NCI-H524 treated with DMSO at 0.1 percent for 48 hours (cell line): ENCODE data around the gene ATF7IP2.
"Not testable (repeated sequence)": the region's sequence is repeated elsewhere in the genome, so short reads cannot be mapped to it uniquely, and the experiment has no call there.

Experiments
- DNase-seq: peaks from one replicate; lab custom pipeline; 2025; lab: John Stamatoyannopoulos, UW

The ATF7IP2 gene

GRCh38 chr16:10452208-10453158, 66.6 kb downstream of the ATF7IP2 start:
- DNase-seq, result not testable (repeated sequence)

- DNase-seq, result no peak
Measured at GRCh38 chr16:10453159-10453510, 67.3 kb downstream of the ATF7IP2 start.

DNA sequence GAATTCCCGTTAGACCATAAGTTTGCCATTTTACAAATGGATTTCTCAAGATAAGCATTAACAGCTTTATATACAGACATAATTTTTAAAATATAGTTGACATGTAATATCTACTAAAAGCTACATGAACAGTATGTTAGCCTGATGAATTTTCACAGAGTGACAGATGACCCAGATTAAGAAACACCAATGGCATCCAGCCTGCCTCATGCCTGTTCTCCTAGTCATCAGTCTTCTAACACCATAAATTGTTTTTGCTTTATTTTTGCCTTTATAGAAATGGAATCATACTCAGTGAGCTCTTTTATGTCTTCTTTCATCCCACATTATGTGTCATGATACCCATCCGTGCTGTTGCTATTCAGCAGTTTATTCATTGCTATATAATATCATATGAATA, 80.0 kb downstream of the ATF7IP2 start:
- DNase-seq, result no peak

DNA sequence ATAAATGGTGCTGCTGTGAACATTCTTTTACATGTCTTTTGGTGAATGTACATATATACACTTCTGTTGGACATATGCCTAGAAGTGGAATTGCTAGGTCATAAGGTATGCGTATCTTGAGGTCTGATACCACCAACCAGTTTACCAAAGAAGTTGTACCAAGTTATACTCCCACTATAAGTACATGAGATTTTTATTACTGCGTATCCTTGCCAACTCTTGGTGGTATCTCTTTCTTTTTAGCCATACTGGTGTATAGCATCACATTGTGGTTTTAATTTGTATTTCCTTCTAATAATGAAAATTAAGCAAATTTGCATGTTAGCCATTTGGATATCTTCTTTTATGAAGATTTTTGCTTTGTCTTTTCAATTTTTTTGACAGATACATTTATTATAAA, 80.5 kb downstream of the ATF7IP2 start:
- no peak for DNase-seq

DNA sequence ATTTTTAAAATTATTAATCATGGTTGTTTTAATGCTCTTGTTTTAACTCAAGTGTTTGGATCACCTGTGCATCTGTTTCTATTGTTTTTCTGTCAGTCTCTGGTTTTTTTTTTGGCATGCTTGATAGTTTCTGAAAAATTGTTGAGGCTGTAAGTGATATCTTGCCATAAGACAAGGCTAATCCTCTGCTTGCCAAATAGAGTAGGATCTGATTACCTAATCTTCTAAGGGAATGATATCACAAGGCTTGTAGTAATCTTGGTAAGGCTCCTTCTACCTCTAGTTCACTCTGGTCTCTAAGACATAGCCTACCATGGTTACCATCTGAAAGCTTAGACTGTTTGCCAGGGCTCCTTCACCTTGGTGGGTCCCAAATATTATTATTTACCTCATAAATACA, 81.0 kb downstream of the ATF7IP2 start:
- peak; percentile 13 for DNase-seq

DNA sequence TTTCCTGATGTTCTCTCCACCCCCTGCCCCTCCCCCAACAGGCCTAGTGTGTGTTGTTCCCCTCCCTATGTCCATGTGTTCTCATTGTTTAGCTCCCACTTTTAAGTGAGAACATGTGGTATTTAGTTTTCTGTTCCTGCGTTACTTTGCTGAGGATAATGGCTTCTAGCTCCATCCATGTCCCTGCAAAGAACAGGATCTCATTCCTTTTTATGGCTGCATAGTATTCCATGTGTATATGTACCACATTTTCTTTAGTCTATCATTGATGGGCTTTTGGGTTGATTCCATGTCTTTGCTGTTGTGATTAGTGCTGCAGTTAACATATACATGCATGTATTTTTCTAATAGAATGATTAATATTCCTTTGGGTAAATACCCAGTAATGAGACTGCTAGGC, 90.8 kb downstream of the ATF7IP2 start:
- not testable (repeated sequence) for DNase-seq

DNA sequence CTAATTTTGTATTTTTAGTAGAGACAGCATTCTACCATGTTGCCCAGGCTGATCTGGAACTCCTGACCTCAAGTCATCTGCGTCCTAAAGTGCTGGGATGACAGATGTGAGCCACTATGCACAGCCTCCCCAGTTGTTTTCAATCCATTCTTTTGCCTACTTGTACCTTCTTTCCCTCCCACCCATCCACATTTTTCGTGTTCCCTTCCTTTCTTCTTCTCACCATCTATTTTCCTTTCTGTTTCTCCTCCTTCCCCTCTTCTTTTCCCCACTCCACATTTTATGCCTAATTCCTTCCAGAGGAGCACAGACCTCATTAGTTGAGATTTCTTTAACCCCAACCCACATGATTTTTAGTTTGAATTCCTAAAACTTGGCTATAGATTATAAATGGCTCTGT, 94.3 kb downstream of the ATF7IP2 start:
- no peak for DNase-seq

- DNase-seq, result no peak
Measured at GRCh38 chr16:10485159-10485558, 99.3 kb downstream of the ATF7IP2 start.

- DNase-seq, result no peak
Measured at GRCh38 chr16:10485698-10486382, 100.0 kb downstream of the ATF7IP2 start.

DNA sequence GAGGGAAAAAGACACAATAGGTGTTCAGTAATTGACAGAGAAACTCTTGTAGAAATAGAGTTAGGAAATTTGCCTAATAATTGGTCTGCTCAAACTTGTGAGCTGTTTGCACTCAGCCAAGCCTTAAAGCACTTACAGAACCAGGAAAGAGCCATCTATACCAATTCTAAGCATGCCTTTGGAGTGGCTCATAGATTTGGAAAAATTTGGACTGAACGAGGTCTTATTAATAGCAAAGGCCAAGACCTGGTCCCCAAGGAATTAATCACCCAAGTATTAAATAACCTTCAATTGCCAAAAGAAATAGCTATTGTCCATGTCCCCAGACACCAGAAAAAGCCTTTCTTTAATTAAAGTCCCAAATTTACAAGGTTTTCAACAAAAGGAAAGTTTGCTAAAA, 104.3 kb downstream of the ATF7IP2 start:
- no peak for DNase-seq

GRCh38 chr16:10493276-10493675, 107.4 kb downstream of the ATF7IP2 start:
- no peak for DNase-seq

- no peak for DNase-seq
Measured at GRCh38 chr16:10494343-10495030, 108.6 kb downstream of the ATF7IP2 start.

DNA sequence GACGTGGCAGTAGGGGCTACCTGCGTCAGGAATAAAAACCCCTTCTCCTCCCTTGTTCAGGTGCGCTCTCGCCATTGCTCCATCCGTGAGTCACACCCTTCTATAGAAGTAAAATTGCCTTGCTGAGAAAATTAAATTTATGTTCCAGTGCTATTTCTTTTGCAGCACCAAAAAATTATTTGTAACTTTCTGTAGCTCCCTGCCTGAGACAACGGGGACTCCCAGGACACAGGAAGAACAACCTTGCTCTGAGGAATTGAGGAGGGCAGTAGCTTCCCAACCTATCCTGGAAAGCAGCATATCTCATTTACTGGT, 109.1 kb downstream of the ATF7IP2 start:
- DNase-seq, result no peak

DNA sequence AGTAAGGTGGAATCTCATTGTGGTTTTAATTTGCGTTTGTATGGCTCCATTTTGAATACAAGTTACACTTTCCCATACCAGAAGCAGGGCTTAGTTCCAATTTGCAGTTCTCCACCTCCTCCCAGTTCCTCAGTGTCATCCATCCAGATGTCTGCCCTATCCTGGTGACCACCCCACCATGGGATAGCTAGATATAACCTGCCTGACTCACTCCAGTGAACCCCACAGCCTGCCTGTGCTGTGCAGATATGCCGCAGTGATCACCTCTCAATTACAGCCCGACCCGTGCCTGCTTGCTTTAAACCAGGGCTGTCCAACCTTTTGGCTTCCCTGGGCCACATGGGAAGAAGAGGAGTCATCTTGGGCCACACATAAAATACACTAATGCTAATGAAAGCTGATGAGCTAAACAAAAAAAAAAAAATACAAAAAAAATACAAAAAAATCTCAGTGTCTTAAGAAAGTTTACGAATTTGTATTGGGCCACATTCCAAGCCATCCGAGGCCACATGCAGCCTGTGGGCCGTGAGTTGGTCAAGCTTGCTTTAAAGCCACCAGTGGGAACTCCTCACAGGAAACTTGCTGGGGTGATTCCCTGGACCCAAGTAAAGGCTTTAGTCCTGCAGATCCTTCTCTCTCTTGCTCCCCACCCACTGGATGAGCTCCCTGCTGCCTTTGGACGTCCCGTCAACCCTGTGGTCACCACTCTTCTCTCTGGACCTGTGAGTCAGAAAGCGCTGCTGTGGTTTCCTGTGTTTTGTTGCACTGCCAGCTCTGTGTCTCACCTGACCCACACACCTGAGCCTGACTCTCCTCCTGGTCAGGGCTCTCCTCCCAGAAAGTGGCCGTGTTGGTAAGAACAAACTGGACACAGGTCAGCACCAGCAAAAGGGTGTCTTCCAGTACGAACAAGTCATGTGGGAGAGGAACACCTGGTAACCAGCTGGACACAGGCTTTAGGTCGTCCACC, 111.6 kb downstream of the ATF7IP2 start:
- DNase-seq, result no peak

DNA sequence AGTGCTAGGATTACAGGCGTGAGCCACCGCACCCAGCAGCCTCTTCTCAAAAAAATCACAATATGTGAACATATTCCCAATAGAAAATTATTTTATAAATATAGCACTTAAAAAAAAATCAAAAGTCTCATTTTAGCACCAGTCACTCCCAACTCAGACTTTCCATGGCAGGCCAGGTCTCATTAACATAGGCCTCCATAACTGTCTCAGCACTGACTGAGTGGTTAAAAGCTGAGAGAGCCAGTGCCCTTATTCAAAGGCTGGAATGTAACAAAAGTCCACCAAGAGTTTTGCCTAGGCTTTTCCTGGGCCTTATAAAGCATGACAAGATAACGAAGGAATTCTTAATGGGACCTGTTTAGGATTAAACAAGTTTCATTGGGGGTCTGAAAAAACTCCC, 114.7 kb downstream of the ATF7IP2 start:
- no peak for DNase-seq

DNA sequence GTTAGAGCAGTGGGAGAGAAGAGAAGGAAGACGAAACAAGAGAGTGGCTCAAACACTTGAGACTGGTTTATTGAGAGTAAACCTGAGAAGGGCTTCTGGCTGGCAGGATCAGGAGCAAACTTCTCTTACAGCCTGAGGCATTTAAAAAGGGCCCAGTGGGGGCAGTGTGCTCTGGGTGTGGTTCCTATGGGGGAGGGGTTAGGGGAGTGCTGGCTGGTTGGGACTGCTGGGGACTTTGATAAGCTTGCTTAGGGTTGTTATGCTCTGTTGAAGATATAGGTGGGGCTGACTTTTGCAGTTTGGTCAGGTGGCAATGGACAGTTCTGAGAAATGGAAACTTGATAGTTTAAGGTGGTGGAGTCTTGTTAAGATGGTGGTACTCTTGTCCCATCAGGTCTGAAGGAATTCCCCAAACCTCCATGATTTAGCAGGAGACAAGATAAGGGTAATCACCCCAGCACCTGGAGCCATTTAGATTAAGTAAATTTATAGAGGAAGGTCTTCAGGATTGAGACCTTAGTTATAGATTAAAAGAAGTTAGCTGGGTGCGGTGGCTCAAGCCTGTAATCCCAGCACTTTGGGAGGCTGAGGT, 115.3 kb downstream of the ATF7IP2 start:
- DNase-seq, result no peak

DNA sequence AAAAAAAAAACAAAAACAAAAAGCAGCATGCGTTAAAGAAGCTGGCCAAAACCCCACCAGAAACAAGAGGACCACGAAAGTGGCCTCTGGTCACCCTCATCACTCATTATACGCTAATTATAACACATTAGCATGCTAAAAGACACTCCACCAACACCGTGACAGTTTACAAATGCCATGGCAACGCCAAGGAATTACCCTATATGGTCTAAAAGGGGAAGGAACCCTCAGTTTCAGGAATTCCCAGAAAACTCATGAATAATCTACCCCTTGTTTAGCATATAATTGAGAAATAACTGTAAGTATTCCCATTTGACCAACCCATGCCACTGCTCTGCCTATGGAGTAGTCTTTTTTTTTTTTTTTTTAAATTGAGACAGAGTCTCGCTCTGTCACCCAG, 116.9 kb downstream of the ATF7IP2 start:
- DNase-seq, result no peak

DNA sequence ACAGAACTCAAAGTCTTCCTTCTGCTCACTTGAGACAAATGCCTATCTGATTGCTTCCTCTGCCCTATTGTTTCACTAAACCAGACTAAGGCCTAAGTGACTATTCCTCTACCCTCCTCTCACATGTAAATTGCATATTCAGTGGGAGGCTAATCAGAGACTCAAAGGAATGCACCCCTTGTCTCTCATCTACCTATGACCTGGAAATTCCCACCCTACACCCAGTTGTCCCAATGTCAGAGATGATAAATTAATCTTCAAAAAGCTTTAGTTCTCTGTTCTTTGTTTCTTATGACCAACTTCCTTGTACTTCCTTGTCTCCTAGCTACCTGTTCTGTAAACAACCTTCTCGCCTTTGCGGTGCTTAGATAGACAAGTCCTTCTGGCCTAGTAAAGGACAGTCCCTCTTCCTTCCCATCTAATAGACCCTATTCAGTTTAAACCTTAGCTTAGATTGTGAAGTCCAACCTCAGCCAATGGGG, 118.6 kb downstream of the ATF7IP2 start:
- no peak for DNase-seq

- DNase-seq, result not testable (repeated sequence)
Measured at GRCh38 chr16:10505286-10505685, 119.4 kb downstream of the ATF7IP2 start.

- DNase-seq, result peak; percentile 6
Measured at GRCh38 chr16:10509534-10510025, 123.7 kb downstream of the ATF7IP2 start.

DNA sequence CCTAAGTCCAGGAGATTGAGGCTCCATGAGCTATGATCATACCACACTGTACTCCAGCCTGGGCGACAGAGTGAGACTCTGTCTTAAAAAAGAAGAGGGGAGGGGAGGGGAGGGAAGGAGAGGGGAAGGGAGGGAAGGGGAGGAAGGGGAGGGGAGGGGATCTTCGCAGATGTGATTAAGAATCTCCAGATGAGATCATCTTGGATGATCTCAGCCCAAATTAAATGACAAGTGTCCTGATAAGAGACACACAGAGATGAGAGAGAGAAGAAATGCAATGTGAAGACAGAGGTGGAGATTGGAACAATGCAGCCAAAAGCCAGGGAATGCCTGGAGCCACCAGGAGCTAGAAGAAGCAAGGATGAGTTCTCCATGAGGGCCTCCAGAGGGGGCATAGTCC, 124.4 kb downstream of the ATF7IP2 start:
- no peak for DNase-seq
